A673 (cell line): ENCODE results near the gene KDM4B.

Source experiments
- CTCF ChIP-seq: fragments of 300-800, 200-600 bp; sonication (generic); conservative IDR thresholded peaks from 2 replicates; pipeline ENCODE4 v1.5.1; 2017; ENCODE audit warnings: low read depth, mild to moderate bottlenecking, antibody characterized with exemption, low read length, moderate library complexity, mixed read lengths
- EZH2 ChIP-seq: fragments of 200-600 bp; sonication (generic); IDR thresholded peaks from 2 replicates; pipeline ENCODE4 v1.6.1; 2017; ENCODE audit warnings: borderline replicate concordance, low read depth, mild to moderate bottlenecking, mixed read lengths, antibody characterized with exemption, low read length; ENCODE audit not compliant: poor library complexity, severe bottlenecking

GRCh38 chr19:4991538-4991937 lies 22.6 kb downstream of the KDM4B start:
- no peak for TF ChIP-seq CTCF
- TF ChIP-seq EZH2 = no peak
